ENCODE data around the gene MED1. TPM values are rescaled to one million over a fixed set of nuclear protein-coding genes. Genes with fewer than 3 reads are reported as not detected.

The MED1 gene
- polyA plus RNA-seq, 5 donors = 38.8 to 60.2 (median 57.2) TPM

- DNase-seq = no peak
These were observed 86.6 kb downstream of the MED1 start for GRCh38 chr17:39364236-39365025.

DNA sequence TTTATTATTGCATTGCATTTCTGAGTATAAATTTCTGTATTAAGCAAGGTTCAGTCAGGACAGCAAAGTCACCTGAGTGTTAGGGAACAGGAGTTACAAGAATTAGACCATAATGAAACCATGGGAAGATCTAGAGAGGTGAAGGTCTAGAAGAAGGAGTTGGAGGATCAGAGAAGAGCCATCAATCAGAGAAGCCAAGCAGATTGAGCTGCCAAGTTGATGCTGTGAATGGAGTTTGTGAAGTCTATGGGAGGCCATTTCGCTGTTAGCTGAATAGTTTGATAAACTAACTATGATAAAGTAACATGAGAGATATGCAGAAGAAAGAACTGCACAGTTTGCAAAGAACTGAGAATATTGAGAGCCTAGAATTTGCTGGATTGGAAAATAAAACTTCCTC lies 90.0 kb downstream of the MED1 start:
- DNase-seq = no peak

GRCh38 chr17:39360537-39360936 lies 90.5 kb downstream of the MED1 start:
- DNase-seq = no peak

DNA sequence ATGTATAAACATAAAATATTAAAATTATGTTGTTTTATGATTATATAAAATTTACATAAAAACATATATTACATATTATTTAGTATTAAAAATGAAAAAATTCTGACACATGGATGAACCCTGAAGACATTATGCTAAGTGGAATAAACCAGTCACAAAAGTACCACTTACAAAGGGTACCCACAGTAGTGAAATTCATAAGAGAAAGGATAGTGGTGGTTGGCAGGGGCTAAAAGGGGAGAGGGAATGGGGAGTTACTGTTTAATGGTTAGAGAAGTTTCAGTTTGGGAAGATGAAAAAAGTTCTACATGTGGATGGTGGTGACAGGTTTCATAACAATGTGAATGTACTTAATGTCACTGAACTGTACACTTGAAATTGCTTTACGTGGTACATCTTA lies 91.1 kb downstream of the MED1 start:
- no peak for DNase-seq

DNA sequence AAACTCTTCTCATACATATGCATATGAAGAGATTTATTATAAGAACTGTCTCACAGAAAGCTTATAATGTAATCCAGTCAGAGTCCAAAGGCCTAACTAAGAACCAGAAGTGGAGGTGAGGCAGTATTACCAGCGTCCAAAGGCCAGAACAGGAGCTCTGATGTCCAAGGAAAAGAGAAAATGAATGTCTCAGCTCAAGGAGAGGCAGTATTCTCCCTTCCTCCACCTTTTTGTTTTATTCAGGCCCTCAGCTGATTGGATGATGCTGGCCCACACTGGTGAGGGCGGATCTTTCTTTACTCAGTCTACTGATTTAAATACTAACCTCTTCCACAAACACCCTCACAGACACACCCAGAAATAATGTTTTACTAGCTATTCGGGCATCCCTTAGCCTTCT lies 93.1 kb downstream of the MED1 start:
- DNase-seq = no peak

- DNase-seq = no peak
These were observed 93.6 kb downstream of the MED1 start for GRCh38 chr17:39357488-39357887.

Other genes starting within 250 kb of the MED1 start
- gene STAC2, start 225.3 kb downstream of the MED1 start, polyA plus RNA-seq (ENCODE audit: insufficient read depth in 1 of 5, insufficient read length in 5 of 5, low replicate concordance in 1 of 5) = under 1 TPM; 0.18 to 0.29 (median 0.22) TPM
- gene FBXL20, start 49.6 kb downstream of the MED1 start, polyA plus RNA-seq (ENCODE audit: insufficient read depth in 1 of 5, insufficient read length in 5 of 5, low replicate concordance in 1 of 5) = 10 to 100 TPM in 4 of 5 donors, 1 to 10 TPM in 1; 9.3 to 19.0 (median 15.6) TPM
- gene CDK12, start 10.2 kb upstream of the MED1 start, polyA plus RNA-seq (ENCODE audit: insufficient read depth in 1 of 5, insufficient read length in 5 of 5, low replicate concordance in 1 of 5) = 10 to 100 TPM; 47.3 to 74.0 (median 72.8) TPM
- gene NEUROD2, start 156.7 kb upstream of the MED1 start, polyA plus RNA-seq (ENCODE audit: insufficient read depth in 1 of 5, insufficient read length in 5 of 5, low replicate concordance in 1 of 5) = under 1 TPM in 4 of 5 donors, not detected in 1; 0.03 to 0.08 (median 0.04) TPM
- 10 to 100 TPM; 48.3 to 68.1 (median 60.1) TPM for gene PPP1R1B, start 175.7 kb upstream of the MED1 start, polyA plus RNA-seq (ENCODE audit: insufficient read depth in 1 of 5, insufficient read length in 5 of 5, low replicate concordance in 1 of 5)
- gene STARD3, start 185.9 kb upstream of the MED1 start, polyA plus RNA-seq (ENCODE audit: insufficient read depth in 1 of 5, insufficient read length in 5 of 5, low replicate concordance in 1 of 5) = 10 to 100 TPM; 44.5 to 62.7 (median 58.2) TPM
- gene TCAP, start 214.1 kb upstream of the MED1 start, polyA plus RNA-seq (ENCODE audit: insufficient read depth in 1 of 5, insufficient read length in 5 of 5, low replicate concordance in 1 of 5) = 10 to 100 TPM in 1 of 5 donors, 1 to 10 TPM in 4; 1.0 to 14.8 (median 1.8) TPM
- 1 to 10 TPM; 1.1 to 2.6 (median 2.1) TPM for gene PNMT, start 217.2 kb upstream of the MED1 start, polyA plus RNA-seq (ENCODE audit: insufficient read depth in 1 of 5, insufficient read length in 5 of 5, low replicate concordance in 1 of 5)
- 10 to 100 TPM; 33.1 to 44.2 (median 39.4) TPM for gene PGAP3, start 236.8 kb upstream of the MED1 start, polyA plus RNA-seq (ENCODE audit: insufficient read depth in 1 of 5, insufficient read length in 5 of 5, low replicate concordance in 1 of 5)
- gene ERBB2, start 248.8 kb upstream of the MED1 start, polyA plus RNA-seq (ENCODE audit: insufficient read depth in 1 of 5, insufficient read length in 5 of 5, low replicate concordance in 1 of 5) = 100 to 1,000 TPM in 2 of 5 donors, 10 to 100 TPM in 3; 91.5 to 123 (median 99.0) TPM

All from right lung (tissue), 5 donors.